GM19099 (cell line): ENCODE measurements around the gene MEGF6.
A peak's percentile ranks its signal among the peaks of the same experiment; 100 is the strongest.

Experiments
- POLR2A ChIP-seq: IDR thresholded peaks from 3 replicates; pipeline ENCODE4 v1.6.1; 2011; ENCODE audit warnings: low read depth; ENCODE audit not compliant: insufficient read length; ENCODE audit errors: extremely low read depth

The MEGF6 gene, protein sequence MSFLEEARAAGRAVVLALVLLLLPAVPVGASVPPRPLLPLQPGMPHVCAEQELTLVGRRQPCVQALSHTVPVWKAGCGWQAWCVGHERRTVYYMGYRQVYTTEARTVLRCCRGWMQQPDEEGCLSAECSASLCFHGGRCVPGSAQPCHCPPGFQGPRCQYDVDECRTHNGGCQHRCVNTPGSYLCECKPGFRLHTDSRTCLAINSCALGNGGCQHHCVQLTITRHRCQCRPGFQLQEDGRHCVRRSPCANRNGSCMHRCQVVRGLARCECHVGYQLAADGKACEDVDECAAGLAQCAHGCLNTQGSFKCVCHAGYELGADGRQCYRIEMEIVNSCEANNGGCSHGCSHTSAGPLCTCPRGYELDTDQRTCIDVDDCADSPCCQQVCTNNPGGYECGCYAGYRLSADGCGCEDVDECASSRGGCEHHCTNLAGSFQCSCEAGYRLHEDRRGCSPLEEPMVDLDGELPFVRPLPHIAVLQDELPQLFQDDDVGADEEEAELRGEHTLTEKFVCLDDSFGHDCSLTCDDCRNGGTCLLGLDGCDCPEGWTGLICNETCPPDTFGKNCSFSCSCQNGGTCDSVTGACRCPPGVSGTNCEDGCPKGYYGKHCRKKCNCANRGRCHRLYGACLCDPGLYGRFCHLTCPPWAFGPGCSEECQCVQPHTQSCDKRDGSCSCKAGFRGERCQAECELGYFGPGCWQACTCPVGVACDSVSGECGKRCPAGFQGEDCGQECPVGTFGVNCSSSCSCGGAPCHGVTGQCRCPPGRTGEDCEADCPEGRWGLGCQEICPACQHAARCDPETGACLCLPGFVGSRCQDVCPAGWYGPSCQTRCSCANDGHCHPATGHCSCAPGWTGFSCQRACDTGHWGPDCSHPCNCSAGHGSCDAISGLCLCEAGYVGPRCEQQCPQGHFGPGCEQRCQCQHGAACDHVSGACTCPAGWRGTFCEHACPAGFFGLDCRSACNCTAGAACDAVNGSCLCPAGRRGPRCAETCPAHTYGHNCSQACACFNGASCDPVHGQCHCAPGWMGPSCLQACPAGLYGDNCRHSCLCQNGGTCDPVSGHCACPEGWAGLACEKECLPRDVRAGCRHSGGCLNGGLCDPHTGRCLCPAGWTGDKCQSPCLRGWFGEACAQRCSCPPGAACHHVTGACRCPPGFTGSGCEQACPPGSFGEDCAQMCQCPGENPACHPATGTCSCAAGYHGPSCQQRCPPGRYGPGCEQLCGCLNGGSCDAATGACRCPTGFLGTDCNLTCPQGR (N-terminal part only)

DNA sequence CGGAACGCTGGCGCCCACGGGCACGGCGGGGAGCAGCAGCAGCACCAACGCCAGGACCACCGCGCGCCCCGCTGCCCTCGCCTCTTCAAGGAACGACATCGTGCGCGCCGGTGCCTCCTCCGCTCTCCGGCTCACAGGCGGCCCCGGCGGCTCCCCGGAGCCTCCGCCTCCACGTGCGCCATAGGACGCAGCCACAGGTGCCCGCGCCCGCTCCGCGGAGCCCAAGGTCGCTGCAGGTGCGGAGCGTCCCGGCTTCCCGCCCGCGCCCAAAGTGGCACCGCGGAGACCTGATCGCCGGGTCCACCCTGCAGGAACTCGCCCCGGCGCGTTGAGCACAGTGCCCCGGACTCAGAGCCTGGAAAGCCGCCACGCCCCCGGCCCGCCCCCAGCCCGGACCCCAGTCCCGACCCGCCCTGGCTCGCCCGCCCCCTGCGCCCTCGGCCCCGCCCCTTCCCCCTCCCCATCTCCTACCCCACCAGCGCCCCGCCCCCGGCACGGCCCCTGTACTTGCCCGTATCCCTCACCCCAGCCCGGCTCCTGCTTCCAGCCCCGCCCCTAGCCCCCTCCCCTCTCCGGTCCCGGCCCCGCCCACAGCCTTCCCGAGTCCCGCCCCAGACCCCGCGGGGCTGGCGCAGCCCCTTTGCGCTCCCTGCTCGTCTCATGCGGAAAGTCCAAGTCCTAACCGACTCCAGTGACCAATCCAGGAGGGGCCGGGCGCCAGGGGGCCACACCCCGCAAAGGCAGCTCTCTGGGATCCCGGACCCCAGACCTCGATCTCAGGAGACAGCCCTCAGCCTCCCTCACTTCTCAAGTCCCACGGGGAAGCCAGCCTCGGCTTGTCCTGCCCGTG is at the start of gene MEGF6:
Gene MEGF6, minus strand, starts transcription at position 339 of the 850 bp plus-strand sequence. Its CDS starts 240 bp downstream, at position 99.
- no peak for TF ChIP-seq POLR2A

DNA sequence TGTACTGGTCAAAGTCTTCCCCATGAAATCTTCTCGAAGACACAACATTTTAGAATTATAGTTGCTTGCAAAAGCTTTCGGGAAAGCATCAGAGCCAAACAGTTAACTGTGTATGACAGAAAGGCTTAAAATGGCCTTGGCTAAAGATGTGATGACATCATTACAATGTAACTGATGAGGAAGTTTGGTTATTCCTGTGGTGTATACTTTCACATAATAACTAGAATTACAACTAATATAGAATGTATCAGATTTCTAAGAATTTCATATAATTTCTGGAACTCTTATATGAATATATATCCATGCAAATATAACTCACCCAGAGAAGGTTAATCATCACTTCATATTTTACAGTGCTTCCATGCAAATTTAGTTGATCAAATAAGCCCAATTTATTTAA is 49.4 kb upstream of the MEGF6 start:
- TF ChIP-seq POLR2A, result no peak

DNA sequence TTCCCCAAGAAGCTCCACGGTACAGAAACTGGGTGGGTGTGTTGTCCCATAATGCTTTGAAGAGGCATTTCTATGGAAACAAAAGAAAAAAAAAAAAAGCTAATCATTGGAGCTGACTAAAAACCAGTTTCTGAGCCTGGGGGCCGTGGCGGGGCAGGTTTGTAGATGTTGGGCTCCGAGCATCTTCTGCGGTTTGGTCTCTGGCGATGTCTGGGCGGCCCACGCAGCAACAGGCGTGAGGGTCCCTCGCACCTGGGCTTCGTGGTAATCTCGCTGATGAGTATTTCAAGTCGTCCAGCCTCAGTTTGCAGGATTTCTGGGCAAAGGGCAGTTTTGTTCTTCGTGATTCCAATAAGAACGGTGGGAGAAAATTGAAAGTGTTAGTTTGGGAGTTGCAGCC is 47.8 kb upstream of the MEGF6 start:
- no peak for TF ChIP-seq POLR2A

DNA sequence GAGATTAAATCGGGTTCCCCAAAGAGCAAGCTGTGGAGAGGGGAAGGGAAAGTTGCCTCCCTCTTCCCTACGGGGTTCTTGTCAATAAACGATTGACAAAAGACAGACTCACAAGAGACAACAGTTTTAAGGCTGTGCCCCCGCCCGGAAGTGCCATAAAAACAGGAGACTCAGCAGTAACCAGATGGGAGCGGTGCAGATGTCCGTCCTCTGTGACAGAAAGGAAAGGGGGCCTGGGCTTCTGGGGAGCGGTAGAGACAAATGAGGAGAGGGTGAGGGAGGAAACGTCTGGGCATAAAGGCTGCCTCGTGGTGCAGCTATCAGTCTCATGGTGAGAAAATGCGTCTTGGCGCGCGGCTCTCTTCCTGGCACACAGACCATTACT is 46.9 kb upstream of the MEGF6 start:
- no peak for TF ChIP-seq POLR2A

DNA sequence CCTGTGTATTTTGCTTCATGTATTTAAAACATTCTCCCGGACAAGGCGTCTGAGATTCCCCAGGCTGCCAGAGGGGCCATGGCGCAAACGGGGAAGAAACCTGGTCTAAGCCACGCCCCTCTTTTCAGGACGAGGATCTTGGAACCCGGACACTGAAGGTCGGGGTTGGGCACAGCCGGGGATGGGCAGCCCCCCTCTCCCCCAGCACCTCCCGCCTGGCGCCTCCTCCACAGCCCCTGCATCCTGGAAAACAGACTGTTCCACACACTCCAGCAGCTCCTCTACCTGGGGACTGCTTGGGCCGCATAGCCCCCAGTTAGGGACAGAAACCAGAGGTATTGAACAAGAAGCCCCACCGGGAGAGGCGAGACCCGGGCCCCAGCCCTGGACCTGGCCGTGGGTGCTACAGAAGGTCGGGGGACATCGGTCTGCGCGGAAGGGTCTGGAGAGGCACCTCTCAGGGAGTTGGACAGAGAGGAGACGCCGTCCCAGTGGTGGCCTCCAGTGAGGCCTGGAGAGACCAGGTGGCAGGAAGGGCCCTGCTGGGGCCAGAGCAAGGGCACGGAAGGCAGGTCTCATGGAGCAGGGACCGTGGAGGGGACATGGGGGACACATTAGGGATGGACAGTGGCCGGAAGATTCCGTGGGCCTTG is 46.4 kb upstream of the MEGF6 start:
- TF ChIP-seq POLR2A, result no peak

DNA sequence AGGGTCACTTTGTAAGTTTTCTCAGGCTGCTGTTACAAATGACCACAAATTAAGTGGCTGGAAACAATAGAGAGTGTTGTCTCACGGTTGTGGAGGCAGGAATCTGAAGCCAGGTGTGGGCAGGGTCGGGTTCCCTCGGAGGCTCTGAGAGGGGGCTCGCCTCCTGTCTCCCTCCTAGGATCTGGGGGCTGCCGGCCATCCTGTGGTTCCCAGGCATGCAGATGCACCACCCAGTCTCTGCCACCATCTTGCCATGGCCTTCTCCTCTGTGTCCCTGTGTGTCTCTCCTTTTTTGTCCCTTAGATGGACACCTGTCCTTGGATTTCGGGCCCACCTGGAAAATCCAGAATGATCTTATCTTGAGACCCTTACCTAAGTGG is 45.8 kb upstream of the MEGF6 start:
- no peak for TF ChIP-seq POLR2A

DNA sequence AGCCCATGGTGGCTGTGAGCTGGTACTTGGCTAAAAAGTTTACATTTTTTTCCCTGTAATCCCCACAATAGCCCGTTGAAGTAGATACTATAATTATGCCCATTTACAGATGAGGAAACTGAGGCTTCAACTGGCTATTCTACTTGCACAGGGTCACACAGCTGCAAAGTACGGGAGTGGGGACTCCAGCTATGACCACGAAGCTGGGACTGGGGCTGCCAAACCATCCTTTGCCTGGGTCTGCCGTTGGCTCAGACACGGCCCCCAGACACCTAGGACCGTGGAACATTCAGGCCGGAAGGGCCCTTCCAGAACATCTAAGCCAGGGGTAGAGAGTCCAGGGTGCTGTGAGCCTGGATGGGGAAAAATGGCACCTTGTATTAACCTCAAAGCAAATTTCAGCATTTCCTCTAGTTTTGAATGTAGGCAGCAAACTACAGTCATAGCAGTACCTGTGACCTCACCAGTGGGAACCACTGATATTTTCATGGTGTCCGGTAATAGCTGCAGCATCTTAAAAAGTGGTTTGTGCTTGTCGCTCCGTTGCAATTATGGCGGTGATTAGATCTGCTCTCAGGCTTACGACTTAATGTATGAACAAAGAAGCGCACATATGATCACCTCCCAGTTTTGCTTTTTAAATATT is 45.3 kb upstream of the MEGF6 start:
- TF ChIP-seq POLR2A, result no peak

DNA sequence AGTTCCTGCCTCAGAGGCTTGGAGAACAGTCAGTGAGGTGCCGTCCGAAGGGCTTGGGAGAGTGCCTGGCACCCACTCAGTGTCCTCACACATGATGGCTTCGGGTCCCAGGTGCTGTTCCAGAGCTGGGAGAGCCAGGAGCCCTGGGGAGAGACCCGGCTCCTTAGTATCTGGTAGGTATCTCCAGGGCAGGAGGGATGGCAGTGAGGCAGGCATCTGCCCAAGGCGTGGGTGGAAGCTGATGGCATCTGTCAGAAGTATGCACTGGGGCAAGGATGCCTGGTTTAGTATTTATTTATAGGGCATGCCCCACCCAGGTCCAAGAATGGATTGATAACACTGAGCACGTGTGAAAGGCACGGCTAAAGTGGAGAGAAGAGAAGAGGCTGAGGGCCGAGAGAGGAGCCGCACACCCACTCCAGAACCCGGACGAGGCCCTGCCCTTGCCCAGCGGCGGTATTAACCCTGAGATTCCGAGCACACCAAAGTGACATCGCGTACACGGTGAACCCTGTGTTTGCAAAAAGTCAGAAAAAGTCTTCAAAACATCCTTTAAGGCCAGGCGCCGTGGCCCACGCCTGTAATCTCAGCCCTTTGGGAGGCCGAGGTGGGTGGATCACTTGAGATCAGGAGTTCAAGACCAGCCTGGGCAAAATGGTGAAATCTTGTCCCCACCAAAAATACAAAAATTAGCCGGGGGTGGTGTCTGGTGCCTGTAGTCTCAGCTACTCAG is 43.4 kb upstream of the MEGF6 start:
- TF ChIP-seq POLR2A, result no peak

DNA sequence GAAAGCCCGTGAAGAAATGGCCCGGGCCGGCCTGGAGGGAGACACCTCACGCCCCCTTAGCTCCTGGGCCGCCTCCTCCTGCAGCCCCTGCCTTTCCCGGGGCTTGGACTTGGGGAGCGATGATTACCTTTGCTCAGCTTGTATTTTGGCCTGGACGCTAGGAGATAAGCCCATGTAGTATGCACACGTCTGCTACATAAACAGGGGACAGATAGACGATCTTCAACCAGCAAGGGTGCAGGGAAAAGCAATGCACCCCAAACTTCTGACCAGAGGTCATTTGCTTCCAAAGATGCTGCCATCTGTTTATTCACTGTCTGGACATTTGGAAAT is 41.9 kb upstream of the MEGF6 start:
- TF ChIP-seq POLR2A, result no peak

DNA sequence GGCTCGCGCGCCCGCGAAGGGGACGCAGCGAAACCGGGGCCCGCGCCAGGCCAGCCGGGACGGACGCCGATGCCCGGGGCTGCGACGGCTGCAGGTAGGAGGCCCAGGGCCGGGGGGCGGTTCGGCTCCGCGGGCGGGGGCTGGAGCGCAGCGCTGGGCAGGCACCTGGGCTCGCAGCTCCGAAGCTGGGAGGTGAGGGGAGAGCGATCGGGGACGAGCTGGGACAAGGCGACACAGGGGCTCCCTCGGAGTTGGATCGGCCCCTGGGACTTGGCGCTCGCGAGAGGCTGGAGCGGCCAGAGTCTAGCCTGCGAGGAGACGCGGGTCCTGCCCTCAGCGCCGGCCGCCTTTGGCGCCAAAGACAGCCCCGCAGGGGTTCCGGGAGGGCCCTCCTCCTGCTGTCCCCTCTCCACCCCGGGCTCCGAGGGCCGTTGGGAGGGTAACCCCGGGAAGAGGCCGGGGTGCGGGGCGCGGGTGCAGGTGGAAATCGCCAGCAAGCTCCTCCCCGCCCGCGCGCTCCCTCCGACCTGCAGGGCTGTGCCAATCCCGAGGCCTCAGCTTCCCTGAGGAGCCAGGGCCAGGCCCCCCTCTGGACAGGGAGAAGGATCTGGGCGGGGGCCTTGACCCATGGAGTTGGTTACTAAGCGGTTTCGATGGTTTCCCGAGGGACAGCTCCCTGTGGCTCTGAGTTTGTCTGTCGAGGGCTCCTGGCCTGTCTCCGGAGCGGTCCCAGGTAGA is 41.4 kb upstream of the MEGF6 start:
- TF ChIP-seq POLR2A, result no peak

DNA sequence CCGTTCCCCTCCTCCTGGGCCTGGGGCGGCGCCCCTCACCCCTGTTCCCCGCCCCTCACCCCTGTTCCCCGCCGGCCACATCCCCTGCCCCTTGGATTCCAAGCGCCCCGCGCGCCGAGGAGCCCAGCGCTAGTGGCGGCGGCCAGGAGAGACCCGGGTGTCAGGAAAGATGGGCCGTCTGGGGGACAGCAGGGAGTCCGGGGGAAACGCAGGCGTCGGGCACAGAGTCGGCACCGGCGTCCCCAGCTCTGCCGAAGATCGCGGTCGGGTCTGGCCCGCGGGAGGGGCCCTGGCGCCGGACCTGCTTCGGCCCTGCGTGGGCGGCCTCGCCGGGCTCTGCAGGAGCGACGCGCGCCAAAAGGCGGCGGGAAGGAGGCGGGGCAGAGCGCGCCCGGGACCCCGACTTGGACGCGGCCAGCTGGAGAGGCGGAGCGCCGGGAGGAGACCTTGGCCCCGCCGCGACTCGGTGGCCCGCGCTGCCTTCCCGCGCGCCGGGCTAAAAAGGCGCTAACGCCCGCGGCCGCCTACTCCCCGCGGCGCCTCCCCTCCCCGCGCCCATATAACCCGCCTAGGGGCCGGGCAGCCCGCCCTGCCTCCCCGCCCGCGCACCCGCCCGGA is 40.7 kb upstream of the MEGF6 start, which contains the start of gene TP73:
Gene TP73, plus strand, starts transcription at position 587 of the 618 bp plus-strand sequence. CDS start 29,850 bp downstream, outside the sequence.
- TF ChIP-seq POLR2A, result peak; percentile 37
